HT1080 (cell line): ENCODE data around the gene SLC35G3. TPM values are rescaled to one million over a fixed set of nuclear protein-coding genes. Genes with fewer than 3 reads are reported as not detected.
"Not testable (repeated sequence)": the region's sequence is repeated elsewhere in the genome, so short reads cannot be mapped to it uniquely, and the experiment has no call there.

ENCODE experiments used
- DNase-seq: peaks from one replicate; pipeline ENCODE4 v3.0.0-alpha.2; 2015; ENCODE audit warnings: low read depth
- polyA plus RNA-seq, 2 experiments: library from polyadenylated mRNA; depleted of rRNA; stranded (reverse); fragments of >200 nt; gene quantifications; 2 replicates each; pipeline ENCODE4 v1.2.3, GENCODE V29; 2015
- total RNA-seq: library from RNA; depleted of rRNA; stranded (reverse); fragments of >200 nt; shearing (Covaris generic); gene quantifications from 2 replicates; pipeline ENCODE4 v1.2.3, GENCODE V29; 2014; rRNA removed

Gene SLC35G3
- total RNA-seq: not detected in 2 replicates
- not detected in 2 replicates for polyA plus RNA-seq (2015; cell fraction: cytosol; rRNA removed)
- polyA plus RNA-seq (2015; cell fraction: nucleus; rRNA removed): not detected in 2 replicates

DNA sequence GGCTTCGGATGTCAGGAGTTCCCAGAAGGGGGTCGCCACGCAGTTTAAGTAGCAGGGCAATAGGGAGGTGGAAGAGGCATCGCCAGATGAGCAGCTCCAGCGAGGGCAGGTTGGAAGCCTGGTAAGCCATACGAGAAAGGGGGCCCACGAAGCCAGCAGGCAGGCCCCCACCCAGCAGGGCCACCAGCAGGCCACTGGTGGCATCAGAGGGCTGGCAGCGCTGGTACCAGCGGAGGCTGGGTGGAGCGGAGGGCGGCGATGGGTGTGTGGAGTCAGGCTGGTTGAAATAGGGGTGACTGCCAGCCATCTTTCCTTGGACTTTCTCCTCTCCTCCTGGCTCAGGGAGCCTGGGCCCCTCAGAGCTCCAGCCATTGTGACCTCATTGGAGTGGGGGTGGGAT, at the start of gene SLC35G3:
TSS of gene SLC35G3 (minus strand) at position 393 of the 400 bp plus-strand sequence. CDS start at position 307, 86 bp downstream.
- DNase-seq: not testable (repeated sequence)

DNA sequence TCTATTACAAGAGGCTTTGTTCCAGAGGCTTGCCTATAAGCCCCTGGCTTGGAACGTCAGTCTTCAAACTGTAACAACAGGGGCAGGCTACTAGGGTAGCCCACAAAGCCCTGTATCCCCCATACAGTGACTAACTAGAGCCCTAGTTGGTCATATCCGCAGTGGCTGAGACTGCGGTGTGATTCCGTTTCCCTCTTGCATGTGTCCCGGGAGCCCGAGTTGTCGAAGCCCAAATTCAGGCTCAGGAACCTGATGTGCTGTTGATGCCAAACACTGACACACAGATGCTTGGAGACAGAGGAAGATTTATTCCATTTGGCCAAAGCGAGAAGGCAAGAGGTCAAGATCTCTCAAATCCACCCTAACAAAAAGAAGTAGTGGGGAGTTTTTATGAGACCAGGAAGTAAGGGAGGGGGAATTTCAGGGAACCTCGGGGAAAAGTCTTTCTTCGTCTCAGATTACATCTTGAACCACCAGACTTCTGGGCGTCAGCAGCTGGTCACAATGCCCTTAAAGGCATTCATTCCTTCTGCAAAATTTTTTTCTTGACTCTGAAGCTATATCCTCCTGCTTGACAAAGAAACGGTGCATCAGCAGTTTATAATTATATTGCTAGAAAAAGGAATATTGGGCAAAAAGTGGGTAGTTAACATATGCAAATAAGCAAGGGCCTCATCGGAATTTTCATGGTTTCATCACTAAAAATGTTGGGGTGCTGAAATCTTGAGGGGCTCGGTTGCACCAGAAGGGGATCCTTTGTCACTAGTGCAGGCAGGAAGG, 49.6 kb upstream of the SLC35G3 start:
- peak; percentile 69 for DNase-seq

DNA sequence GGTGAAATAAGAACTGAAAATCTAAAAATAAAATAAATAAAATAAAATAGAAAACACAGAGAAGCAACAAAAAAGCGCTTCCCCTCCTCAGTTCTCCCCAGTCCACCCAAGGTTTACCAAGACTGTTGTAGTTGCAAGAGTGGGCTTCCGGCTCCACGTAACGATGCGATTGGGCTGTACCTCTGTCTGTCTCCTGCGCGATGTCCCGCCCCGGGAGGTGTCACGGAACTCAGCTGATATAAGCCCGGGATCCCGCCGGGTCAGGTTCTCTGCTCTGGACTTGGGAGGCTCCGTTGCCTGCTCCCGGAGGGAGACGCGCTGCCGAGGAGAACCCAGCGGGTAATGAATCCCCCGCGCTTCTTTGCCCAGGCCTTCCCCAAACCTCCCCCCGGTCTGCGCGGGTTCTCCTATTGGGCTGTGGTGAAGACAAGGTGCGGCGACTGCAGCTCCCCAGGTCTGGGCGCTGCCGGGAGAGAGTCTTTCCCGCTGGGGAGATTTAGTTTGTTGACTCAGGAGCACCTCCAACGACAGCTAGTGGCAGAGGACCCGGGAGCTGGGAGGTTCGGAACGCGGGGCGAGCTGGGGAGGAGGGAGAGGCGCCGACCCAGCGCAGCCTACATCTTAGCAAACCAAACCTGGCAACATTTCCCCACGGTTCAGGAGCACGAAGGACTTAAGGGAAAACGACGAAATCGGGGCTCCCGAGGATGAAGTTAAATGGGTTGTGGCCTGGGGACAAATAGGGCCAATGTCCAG, 48.8 kb upstream of the SLC35G3 start, which contains the start of gene SLFN5:
TSS of gene SLFN5 (plus strand) at position 268 of the 756 bp plus-strand sequence. CDS start 15,619 bp downstream, outside the sequence.
- peak; percentile 87 for DNase-seq

GRCh38 chr17:35242158-35242804, 48.1 kb upstream of the SLC35G3 start:
- peak; percentile 77 for DNase-seq

DNA sequence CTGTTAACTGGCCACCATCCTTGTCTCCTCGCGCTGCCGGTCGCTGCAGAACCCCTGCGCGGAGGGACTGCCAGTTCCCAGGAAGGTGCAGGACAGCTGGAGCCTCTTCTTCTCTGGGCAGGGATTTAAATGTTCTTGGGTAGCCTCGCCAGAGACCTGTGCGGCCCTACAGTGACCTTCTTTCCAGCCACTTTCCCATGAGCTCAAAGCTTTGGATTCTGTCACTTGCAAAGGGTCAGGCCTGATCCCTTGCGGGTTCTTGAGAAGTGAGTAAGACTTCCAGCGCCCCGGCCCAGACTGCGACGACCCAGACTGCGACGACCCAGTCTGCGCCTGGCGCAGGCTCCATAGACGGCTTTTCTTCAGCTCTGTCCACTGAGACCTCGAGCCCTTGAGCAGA, 47.3 kb upstream of the SLC35G3 start:
- no peak for DNase-seq

- no peak for DNase-seq
These were observed 46.7 kb upstream of the SLC35G3 start for GRCh38 chr17:35240861-35241260.

GRCh38 chr17:35239823-35240222, 45.6 kb upstream of the SLC35G3 start:
- no peak for DNase-seq

GRCh38 chr17:35238821-35239220, 44.6 kb upstream of the SLC35G3 start:
- peak; percentile 68 for DNase-seq

DNA sequence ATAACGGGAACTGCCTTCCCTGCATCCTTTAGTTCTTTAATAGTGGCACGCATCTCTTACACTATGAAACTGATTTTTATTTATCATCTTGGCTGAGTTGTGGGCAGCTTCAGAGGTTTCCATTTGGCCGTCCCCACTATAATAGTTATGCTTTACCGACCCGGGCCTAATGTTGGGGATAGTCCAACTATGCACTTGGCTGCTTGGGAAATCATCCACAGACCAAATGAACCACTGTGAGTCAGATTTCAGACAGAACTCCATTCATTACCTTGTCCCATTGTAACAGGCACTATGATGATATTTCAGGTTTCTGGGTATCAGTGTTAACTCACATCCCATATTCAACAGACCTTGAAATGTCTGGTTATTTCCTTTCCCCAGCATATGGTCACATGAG, 42.6 kb upstream of the SLC35G3 start:
- DNase-seq: peak; percentile 36

- DNase-seq: no peak
These were observed 41.7 kb upstream of the SLC35G3 start for GRCh38 chr17:35235917-35236316.

GRCh38 chr17:35235289-35235688, 41.1 kb upstream of the SLC35G3 start:
- no peak for DNase-seq

- not testable (repeated sequence) for DNase-seq
These were observed 40.1 kb upstream of the SLC35G3 start for GRCh38 chr17:35234315-35234714.

DNA sequence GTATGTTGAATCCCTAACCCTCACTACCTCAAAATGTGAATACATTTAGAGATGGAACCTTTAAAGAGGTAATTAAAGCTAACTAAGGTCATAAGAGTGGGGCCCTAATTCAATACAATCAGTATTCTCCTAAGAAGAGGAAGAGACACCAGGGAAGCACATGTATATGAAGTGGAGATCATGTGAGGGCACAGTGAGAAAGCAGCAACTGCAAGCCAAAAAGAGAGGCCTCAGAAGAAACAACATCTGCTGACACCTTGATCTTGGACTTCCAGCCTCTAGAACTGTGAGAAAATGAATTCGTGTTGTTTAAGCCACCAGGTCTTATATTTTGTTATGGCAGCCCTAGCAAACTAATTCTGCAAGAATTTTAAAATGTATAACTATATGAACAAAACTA, 35.4 kb upstream of the SLC35G3 start:
- DNase-seq: no peak

DNA sequence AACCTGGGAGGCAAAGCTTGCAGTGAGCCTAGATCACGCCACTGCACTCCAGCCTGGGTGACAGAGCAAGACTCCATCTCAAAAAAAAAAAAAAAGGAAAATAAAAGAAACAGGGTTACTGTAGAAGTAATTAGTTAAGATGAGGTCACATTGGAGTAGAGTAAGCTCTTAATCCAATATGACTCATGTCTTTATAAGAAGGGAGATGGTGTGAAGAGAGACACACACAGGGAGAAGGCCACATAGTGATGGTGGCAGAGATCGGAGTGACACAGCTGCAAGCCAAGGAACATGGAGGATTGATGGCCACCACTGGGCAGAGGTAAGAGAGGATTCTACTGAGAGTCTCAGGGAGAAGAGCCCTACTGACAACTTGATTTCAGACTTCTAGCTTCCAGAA, 33.4 kb upstream of the SLC35G3 start:
- no peak for DNase-seq

- DNase-seq: no peak
These were observed 30.2 kb upstream of the SLC35G3 start for GRCh38 chr17:35224436-35224835.

DNA sequence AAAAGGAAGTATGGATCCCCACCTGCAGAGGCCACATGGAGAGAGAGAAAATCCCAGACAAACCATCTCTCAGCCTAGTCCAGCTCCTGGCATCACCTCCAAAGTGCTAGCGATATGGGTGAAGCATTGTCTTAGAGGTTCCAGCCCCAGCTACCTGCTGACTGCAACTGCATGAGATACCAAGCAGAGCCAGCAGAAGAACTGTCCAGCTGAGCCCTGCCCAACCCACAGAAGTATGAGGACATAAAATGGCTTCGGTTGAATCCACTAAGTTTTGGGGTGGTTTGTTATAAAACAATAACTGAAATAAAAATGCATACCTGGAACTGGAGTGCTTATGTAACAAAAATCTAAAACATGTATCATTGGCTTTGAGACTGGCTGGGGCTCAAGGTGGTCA, 28.3 kb upstream of the SLC35G3 start:
- DNase-seq: no peak

DNA sequence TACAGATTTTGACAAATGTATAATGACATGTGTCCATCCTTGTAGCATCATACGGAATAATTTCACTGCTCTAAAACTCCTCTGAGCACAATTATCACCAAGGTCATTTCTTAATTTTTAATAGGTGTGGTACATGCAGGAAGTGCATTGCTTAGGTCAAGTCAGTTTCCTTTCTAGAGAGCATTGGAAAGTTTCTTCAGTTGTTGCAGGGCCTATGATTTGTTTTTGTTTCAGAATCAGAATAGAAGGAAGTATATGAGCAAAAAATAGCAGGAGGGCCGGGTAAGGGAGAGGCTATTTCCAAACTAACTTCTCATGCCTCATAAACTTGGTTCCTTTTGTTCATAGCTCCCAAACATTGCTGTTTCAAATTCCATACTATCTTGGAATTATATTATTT, 24.7 kb upstream of the SLC35G3 start:
- no peak for DNase-seq

GRCh38 chr17:35217107-35217506, 22.9 kb upstream of the SLC35G3 start:
- no peak for DNase-seq

DNA sequence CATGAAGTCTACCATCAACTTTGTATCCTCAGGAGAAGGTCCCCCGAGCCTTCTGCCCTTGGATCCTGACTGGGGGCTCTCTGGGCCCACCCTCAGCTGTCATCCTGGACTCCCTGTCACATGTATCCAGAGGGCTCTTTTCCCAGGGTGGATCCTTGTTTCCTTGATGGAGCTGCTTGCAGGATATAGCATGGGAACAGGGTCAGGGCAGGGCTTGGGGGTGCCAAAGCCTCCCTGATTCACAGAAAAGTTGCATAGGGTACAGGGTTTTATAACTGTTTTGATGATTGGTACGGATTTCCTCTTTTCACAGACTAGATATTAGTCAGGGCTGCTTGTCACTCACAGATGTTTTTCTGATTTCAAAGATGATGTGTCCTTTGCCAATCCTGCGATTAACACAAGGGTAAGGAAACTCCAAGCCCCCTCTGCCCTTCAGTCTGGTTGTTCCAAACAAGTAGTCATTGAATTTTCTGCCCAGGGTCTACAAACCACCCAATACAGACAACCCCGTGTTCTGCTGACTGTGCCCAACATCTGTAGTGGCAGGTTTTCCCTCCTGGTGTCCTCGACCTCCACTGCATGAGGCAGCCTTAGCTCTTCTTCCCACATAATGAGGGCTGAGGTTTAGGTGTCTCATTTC, 20.6 kb upstream of the SLC35G3 start:
- DNase-seq: no peak

DNA sequence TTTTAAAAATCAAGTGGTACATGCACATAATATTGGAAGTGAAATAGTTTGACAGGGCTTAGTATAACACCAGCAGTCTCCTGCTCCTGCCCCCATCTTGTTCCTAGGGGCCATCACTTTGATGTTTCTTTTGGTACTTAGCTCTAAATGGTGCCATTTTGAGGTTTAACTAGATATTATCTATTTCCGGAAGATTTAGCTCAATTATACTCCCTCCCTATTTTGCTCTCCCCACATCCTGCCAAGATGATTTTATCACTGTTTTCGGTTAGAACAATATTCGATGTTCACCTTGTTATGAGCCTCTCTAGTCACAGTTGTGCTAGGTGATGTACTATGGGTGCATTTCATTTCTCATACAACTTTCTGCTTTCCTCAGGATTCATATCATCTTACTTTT, 20.0 kb upstream of the SLC35G3 start:
- DNase-seq: no peak

DNA sequence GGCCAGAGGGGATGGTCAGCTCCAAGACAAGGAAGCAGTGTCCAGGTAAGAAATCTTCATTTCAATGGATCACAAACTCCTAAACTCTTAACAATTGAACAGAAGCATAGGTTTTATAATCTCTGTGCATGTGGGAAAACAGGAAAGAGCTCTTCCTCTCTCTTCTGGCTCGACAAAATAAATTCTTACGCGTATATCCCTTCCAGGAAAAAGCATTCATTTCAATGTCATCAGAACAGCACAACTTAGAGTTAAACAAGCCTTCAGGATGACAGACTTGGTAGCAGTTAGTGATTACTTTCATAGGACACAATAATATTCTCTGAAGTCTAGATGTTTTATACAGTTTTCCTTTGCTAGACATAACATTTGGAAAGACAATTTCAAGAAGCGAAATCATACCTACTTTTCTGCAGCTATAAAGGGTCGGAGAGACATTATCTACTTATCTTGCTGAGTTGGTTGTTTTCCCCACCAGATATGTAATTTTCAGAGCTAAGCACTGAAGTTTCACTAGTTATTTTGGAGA, 19.3 kb upstream of the SLC35G3 start:
- DNase-seq: no peak
